ENCODE results near the gene FBXW10B.
"Not testable (repeated sequence)": the region's sequence is repeated elsewhere in the genome, so short reads cannot be mapped to it uniquely, and the experiment has no call there.

Gene FBXW10B

DNA sequence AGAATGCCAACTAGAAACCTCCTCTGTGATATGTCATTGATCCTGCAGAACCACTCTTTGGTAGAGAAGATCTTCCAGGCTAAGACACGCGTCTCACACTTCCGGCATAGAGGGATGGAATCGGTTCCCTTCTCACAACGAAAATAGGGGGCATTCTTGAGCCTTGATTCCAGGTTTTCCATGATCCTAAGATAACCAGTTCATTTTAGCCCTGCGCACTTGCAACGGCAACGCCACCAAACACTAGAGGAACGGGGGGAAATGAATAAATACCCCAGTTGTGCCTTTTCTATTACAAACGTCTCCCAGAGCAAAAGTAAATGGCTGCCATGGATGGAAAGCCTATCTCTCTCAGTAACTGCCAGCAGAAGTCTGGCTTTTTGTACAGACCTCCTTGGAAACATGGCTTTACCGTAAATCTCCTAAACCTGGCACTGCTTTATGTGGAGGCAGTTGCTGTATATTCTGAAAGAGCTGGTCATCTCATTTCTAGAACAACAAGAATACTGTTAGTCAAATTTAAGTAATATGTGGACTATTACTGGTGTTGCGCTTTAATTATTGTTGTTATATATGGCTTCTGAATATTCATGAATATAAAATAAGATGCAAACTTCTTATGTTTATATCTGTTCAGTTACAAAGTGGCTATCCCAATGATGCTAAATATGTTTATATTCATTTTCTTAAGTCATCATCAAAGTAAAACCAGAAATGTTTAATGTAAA, at the start of gene FBXW10B:
Gene FBXW10B (minus strand): TSS at position 374 of the 728 bp plus-strand sequence. CDS start 192 bp downstream, at position 182.
- not testable (repeated sequence) for H3K4me3 ChIP-seq (ENCODE audit: low read depth, low read length); H3K27me3 ChIP-seq (ENCODE audit: insufficient read depth, low read depth, severe bottlenecking); H3K27ac ChIP-seq; DNase-seq; H3K36me3 ChIP-seq; H3K9me3 ChIP-seq (ENCODE audit: severe bottlenecking)

- H3K9me3 ChIP-seq (ENCODE audit: severe bottlenecking), result no peaks in the 10 kb centered on the region
- no peaks in the 10 kb centered on the region for H3K27me3 ChIP-seq (ENCODE audit: insufficient read depth, low read depth, severe bottlenecking)
- DNase-seq, result no peak
- H3K27ac ChIP-seq, result no peak overlapping the region
- H3K4me3 ChIP-seq (ENCODE audit: low read depth, low read length), result no peak overlapping the region
- TF ChIP-seq CTCF (IDR thresholded peaks at IDR 0.05; ENCODE audit: low read depth, low read length), result no peak
- no peaks in the 10 kb centered on the region for H3K36me3 ChIP-seq
Measured at GRCh38 chr17:15663691-15664090, 44.2 kb upstream of the FBXW10B start.

DNA sequence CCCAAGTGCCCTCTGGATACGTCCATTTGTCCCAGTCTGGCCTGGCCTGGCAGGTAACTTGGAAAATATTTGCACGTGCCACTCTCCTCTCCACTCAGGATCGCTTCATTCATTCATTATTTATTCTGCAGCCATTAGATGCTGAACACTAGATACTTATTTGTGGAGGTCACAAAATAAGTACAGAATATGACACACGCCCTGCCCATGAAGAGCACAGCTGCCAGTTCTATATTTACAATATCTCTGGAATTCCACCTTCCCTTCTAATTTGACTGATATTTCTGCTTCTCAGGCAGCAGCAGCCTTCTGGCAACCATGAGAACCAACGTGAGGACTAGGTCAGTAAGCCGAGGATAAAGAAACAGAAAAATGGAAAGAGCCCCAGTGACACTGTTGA, 43.7 kb upstream of the FBXW10B start:
- DNase-seq, result no peak
- Histone ChIP-seq H3K36me3 (no peaks in the 10 kb centered on the region), H3K4me3 (ENCODE audit: low read depth, low read length) (no peak overlapping the region), H3K27me3 (ENCODE audit: insufficient read depth, low read depth, severe bottlenecking) (no peaks in the 10 kb centered on the region), H3K9me3 (ENCODE audit: severe bottlenecking) (no peaks in the 10 kb centered on the region), H3K27ac (no peak overlapping the region)
- TF ChIP-seq CTCF (IDR thresholded peaks at IDR 0.05; ENCODE audit: low read depth, low read length), result no peak

DNA sequence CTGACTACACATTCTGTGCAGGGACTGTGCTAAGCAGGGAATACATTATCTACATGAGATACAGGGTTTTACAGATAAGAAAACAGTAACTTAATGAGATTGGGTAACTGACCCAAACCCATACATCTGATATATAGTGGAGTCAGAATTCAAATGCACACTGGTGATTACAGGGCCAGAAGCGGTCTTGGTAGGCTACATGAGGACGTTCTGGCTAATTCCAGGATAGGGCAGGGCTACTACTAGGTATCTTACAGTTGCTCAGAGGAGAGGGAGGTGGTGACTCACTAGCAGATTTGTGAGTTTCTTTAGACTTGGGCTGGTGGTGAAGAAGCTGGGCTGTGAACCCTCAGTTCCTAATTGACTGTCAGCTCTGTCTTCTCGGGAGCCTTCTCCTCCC, 43.2 kb upstream of the FBXW10B start:
- Histone ChIP-seq H3K4me3 (ENCODE audit: low read depth, low read length) (no peak overlapping the region), H3K27me3 (ENCODE audit: insufficient read depth, low read depth, severe bottlenecking) (no peaks in the 10 kb centered on the region), H3K27ac (no peak overlapping the region), H3K9me3 (ENCODE audit: severe bottlenecking) (no peaks in the 10 kb centered on the region), H3K36me3 (no peaks in the 10 kb centered on the region)
- no peak for TF ChIP-seq CTCF (IDR thresholded peaks at IDR 0.05; ENCODE audit: low read depth, low read length)
- DNase-seq, result no peak

DNA sequence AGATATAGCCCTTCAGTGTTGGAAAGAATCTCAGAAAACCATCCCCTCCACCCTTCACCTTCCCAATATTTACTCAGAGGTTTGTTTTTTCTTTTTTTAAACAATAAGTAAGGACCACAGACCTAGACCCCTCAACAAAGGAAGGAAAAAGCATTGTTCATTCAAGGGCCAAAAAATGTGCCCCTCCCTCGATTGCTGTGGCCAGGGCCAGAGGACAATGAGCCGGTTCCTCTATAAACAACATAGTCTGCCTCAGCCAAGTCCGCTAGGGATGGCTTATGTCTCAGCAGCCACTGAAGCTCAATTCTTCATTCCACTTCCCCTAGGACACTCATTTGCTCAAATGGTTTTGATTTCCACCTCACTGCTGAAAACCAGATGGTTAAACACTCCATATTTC, 40.6 kb upstream of the FBXW10B start:
- TF ChIP-seq CTCF (IDR thresholded peaks at IDR 0.05; ENCODE audit: low read depth, low read length), result no peak
- Histone ChIP-seq H3K4me3 (ENCODE audit: low read depth, low read length) (no peak overlapping the region), H3K27ac (no peak overlapping the region)

DNA sequence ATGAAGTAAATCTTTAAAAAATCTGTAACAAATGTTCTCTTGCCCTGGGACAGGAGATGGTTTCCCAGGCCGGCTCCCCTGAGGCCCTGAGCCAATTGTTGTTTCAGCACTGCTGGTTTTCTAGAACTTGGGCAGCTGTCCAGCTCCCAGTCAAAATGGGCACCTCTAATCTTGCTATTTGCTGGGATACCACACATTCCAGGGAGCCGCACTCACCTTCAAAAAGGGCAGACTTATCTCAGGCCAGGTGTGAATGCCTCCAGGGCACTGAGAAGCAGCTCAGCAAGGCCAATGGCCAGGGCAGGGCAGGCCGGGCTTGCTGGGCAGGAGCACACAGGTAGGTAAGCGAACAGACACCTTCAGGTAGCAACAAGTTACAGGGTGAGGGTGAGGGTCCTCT, 40.2 kb upstream of the FBXW10B start:
- Histone ChIP-seq H3K4me3 (ENCODE audit: low read depth, low read length) (no peak overlapping the region), H3K27ac (no peak overlapping the region), H3K36me3 (no peaks in the 10 kb centered on the region), H3K9me3 (ENCODE audit: severe bottlenecking) (no peaks in the 10 kb centered on the region), H3K27me3 (ENCODE audit: insufficient read depth, low read depth, severe bottlenecking) (no peaks in the 10 kb centered on the region)
- no peak for TF ChIP-seq CTCF (IDR thresholded peaks at IDR 0.05; ENCODE audit: low read depth, low read length)
- no peak for DNase-seq

More for the DNA sequence above, 40.6 kb upstream of the FBXW10B start:
- Histone ChIP-seq H3K9me3 (ENCODE audit: severe bottlenecking) (no peaks in the 10 kb centered on the region), H3K36me3 (no peaks in the 10 kb centered on the region), H3K27me3 (ENCODE audit: insufficient read depth, low read depth, severe bottlenecking) (no peaks in the 10 kb centered on the region)
- DNase-seq, result no peak
